Activated T-cell treated with anti-CD3 and anti-CD28 coated beads for 4 hours (primary cell): ENCODE data around the gene VAV2.
"Not testable (repeated sequence)": the region's sequence is repeated elsewhere in the genome, so short reads cannot be mapped to it uniquely, and the experiment has no call there.

Experiments used
- DNase-seq: peaks from one replicate; pipeline ENCODE4 v3.0.0-alpha.2; 2020

The VAV2 gene

DNA sequence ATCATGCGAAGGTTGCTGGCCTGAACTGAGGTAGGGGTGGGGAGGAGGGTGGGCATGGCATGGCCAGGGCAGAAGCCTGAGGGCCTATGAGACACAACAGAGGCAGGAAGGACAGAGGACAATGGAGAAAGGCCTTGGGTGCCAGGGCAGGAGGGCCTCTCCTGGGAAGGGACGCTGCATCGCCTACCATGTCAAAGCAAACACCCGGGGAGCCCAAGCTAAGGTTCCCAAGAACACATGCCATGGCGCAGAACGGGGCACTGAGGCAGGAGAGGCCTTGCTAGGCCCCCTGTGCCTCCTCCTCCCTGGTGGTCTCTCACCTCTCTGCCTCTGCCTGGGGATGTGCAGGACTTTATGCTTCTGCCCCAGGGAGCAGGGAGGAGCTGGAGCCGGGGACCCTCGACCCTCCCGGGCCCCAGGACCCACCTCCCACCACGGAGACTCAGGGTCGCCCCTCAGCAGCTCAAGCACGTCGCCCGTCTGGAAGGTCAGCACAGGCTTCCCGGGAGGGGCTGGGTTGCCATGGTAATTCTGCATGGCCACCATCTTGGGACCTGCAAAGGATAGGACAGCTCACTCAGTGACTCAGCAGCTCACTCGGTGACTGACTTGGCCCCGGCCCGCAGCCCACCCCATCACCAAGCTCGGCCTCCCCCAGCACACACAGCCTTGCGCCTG lies 213.6 kb downstream of the VAV2 start:
- no peak for DNase-seq

DNA sequence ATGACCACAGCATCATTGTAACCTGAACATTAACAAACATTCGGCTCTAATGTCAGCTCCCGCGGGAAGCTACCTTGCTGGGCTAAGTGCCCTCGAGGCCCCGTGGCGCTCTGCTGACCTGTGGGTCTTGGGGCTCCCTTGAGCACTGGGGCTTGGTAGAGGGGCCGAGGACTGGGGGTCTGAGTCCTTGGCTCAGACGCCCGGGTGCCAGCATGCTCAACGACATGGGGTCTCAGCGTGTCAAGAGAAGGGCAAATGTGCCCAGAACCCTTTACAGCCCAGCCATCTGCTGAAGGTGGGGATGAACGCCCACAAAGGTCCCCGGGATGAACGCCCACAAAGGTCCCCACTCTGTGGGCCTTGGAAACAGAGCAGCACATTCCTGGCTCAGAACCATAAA lies 214.3 kb downstream of the VAV2 start:
- no peak for DNase-seq

DNA sequence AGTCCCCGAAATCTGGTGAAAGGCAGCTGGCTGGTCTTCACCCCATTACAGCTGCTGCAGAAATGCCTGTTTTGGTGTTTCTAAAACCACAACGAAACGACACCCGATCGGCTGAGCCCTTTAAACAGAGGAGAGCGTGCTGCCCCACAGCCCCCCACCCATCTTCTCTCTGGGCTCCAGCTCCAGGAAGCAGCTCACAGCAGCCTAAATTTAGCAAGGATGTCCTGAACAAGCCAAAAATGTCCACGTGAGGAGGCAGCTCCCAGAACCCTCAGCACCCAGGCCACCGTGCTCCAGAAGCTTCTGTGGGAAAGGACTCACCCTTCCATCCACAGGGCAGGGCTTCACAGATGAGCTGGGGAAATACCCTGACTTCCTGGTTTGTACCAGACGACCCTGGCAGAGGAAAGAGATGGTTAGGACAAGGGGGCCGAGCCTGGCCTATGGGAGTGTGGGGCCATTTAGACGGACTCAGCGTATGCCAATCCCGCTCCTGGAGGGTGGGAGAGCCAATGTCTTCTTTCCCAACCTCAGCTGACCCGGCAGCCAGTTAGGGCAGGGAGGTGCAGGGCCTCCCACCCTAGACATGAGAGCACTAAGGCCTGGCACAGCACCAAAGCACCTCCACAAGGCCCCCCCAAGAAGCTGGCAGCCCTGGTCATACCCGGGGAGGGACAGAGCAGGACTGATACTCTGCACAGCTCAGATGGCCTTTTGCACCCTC lies 214.9 kb downstream of the VAV2 start:
- DNase-seq: no peak

DNA sequence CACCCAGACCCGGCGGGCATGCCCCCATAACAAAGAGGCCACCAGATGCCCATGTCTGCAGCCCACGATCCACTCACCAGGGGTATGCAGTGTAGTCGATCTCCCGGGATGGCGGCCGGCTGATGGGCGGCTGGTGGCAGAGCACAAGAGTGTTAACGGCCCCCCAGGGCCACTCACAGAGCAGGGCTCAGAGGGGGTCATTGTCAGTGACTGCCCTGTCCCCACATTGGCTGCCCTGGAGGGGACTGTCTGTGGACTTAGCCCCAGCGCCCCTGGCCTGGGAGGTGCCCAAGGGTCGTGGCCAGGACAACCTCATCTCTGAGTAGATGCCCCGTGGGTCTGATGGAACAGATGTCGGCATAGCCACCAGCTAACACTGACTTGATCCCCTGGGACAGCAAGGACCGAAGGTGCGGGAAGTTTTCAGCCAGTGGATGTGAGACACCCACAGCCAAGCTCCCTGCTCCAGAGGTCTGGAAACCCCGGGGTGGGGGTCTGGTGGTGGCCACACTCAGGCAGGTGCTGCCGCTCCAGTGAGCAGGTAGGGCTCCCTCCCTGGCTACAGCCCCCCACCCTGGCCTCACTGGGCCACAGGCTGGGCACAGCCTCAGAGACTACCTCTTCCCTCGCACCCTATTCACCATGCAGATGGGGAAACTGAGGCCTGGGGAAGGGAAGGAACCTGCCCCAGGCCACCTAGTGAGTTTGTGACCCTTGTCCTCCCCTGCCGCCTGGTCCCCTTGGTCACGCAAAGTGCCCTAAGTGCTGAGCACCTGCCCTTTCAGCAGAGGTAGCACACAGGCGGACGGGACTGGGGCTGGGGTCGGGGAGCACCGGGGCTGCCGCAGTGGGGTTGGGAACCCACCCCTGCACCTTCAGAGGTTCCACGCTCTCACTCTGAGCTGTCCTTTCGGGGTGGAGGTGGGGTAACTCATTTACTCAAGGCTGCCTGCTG lies 215.9 kb downstream of the VAV2 start:
- no peak for DNase-seq

DNA sequence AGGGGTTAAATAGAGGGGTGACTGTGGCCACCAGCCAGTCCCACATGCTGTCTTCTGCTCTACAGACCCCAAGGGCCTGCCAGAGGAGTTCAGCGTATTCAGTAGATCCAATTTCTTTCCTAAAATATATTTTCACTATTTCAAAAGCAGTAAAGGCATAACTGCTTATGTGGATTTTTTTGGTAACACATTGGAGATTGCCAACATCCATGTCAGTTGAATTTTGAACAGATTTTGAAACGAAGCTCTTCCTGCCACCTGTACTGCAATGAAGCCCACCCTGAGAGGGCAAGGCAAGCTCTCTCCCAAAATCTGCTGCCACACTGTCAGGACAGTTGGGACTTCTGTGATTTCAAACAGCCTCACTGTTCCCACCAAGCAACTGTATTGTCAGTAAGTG lies 216.8 kb downstream of the VAV2 start:
- no peak for DNase-seq

DNA sequence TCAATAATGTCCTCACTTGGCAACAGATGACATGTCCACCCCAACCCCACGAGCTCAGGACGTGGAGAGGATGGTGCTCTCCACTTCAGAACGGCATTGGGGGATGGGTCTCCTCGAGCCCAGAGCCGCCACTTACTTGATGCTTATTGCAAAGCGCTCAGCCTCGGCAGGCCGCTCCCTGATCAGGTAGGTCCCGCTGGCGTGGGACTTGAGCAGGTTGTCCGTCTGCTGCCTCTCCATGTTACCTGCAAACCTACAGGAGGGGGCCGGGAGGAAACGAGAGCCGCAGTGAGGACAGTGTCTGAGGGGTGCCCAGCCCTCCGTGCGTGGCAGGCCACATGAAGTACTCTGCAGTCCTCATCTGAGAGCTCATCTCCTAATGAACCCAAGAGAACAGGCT lies 217.3 kb downstream of the VAV2 start:
- DNase-seq: no peak

DNA sequence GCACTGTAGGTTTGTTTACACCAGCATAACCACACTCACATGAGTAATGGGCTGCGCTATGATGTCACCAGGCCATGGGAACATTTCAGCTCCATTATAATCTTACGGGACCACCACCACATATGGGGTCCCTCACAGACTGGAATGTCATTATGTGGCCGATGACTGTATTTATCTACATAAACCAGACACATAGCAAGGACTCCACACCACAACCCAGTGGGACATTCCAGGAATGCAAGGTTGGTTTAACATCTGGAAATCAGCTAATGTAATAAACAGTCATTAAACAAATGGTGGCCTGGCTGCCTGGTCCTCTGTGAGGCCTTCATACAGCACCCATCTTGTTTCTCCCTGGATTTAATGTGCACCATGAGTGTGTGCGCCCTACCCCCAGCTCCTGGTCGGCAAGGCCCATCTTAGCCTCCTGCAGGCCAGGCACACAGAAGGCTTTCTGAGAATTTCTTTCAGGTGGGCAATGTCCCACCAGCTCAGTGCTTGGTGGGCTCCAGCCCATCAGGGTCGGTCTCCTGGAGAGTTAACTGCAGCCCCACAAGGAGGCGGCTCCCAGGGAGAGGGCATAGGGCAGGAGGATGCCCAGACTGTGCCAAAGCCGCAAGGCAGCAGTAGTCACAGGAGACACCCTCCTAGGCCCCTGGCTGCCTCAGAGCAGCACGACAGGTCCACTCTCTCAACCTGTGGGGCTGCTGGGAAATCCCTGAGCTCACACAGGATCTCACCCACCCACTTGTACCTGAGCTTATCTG lies 218.1 kb downstream of the VAV2 start:
- no peak for DNase-seq

DNA sequence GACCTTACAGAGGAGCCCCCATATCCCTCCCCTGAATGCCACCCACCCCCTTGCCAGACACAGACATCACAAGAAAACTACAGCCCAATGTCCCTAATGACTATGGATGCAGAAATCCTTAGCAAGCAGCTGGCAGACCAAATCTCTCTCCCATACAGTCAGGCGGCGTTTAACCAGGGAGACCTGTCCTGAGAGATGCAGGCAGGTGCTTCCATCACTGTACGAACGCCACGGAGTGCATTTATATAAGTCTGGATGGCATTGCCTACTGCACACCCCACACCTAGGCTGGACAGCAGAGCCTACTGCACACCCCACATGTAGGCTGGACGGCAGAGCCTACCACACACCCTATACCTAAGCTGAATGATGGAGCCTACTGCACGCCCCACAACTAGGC lies 219.5 kb downstream of the VAV2 start:
- DNase-seq: no peak

DNA sequence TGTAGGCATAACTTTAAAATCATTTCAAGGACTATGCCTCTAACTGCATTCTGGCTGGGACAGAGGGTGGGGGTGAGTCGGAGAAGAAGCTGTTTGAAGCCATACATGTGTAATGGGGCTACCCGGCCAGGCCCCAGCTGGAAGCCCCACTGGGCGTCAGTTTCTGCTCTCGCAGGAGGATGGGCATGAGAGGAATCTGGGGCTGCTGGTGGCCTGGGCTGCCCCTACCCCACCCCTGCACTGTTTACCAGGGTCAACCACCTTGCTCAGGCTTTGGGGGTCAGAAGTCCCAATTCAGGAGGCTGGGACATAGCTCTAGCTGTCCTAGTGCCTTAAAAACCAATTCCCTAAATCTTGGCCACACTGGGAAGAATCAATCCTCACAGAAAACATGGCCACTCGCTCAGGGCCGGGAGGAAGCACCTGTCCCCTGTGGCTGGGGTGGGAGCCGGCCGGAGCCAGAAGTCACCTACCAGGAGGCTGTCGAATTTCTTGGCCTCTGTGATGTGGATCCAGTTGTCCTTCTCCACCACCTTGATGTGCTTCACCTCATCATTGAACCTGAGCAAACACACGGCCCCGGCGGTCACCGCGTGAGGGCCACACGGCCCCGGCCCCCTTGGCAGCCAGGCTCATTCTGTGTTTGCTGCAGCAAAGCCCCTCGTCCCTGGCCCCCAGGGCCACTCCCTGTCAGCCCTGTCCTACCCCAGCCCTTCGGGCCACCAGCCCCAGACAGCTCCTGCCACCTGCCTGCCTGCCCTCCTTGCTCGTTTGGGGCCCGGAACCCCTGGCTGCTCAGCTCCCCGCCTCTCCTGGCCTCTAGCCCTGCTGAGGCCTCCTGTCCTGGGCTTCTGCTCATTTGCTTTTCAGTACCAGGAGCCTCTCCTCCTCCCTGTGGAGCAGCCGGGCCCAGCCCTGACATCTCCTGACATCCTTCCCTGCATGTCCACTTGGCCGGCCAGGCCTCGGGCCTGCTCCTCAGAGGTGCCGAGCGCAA lies 220.3 kb downstream of the VAV2 start:
- no peak for DNase-seq

DNA sequence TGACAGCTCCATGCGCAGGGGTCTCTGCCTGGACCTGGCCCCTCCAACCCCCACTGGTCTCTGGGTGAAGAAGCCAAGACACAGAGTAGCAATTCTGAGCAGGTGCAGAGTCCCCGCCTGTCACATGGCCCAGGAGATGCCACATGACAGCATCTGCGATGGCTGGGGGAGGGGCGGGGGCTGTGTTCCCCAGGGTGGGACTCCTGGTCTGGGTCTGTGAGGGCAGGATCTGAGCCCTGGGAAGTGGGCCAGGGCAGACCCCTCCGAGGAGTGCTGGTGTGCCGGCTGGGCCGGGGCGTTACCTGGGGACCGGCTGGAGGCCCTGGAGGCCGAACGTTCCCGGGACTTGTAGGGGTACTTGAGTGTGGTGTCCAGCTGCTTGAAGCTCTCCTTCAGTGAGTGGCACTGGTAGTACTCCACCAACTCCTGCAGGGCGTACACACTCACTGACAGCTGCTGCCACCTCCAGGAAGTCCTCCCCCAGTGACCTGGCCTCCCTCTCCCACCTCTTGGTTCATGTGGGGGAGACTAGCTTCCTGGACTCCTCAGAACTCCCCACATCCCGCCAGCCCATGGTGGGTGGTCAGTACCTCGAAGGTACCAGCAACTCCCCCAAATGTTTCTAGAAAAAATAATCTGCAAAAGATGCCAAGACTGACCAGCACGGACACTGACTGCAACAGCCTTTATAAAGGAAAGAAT lies 221.9 kb downstream of the VAV2 start:
- DNase-seq: no peak

DNA sequence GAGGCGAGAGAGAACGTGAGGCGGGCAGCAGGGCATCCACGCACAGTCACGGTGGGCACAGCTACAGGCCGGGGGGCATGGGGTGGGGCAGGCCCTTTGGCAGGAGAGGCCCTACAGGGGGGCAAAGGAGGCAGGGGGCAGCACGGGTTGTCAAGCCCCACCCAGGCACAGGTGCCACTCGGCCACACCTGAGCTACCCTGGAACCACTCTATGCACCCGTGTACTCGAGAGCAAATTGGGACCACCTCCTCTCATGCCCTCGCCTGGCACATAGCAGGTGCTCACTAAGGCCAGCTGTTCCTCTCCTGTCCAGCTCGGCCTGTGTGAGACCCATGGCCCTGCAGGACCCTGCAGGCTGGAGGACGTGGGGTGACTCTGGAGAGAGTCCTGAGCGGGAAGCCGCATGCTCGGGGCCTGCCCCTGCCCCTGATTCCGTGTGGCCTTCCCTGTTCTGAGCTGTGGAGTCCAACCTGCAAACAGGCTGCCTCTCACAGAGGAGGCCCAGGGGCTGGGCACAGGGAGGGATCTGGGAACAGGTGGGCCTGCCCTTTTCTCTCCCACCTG lies 222.5 kb downstream of the VAV2 start:
- no peak for DNase-seq

DNA sequence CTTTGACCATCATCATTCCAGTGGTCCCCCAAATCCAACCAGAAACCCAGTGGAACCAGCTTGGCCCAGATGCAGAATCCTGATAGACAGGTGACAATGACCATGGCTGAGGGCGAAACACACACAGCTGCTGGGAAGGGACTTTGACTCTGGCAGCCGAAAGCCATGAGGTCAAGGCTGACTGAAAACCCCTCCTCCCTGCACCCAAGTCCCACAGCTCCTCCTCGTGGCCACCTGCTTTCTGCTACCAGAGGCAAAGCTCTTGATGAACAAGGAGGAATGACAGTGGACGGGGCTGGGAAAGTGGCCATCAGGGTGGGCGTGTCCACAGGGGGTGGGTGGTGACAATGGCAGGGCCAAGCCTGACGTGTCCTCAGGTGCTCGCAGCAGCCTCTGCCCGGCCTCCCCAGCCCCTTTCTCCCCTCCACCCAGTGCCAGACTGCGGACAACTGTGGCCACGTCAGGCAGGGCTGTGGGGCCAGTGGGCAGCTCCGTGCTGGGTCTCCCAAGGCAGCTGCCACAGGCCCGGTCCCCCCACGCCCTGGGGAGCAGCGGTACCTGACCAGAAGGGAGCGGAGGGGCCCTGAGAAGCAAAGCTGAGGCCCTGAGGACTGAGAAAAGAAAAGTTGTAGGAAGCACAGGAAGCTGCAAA lies 223.1 kb downstream of the VAV2 start:
- DNase-seq: no peak

DNA sequence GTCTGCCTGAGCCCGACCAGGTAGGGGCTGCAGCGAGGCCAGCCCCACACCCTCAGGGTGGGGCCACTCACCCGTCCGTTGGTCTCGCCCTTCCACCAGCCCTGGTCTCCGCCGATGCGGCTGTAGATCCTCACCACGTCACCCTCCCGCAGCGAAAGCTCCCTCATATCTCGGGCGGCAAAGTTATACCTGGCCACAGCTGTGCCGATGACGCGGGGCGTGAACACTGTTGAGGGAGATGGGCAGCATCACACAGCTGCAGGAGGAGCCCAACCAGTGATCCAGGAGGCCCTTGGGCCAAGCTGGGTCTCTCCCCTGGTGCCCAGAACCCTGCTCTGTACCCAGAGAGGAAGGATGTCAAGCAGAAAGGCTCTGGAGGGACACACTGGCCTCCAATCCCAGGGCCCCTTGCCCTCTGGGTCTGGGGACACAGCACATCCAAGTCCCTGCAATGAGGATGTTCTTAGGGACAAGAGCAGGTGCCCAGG lies 223.7 kb downstream of the VAV2 start:
- no peak for DNase-seq

DNA sequence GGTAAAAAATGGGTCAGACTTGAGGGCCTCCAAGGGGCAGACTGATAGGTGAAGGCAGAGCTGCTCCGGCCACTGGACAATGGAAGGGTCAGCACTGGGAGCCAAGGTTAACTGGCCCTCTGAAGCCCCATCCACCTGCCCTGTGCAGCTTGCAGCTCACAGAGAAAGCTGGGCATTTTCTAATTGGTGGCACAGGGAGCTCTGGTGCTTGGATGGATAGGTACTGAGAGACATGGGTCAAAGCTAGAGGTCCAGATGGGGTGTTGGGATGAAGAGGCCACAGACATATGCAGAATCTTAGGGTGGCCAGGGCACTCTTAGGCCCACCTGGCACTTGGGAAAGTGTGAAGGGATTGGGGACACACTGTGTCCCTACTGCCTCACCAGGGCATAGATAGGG lies 224.5 kb downstream of the VAV2 start:
- no peak for DNase-seq

DNA sequence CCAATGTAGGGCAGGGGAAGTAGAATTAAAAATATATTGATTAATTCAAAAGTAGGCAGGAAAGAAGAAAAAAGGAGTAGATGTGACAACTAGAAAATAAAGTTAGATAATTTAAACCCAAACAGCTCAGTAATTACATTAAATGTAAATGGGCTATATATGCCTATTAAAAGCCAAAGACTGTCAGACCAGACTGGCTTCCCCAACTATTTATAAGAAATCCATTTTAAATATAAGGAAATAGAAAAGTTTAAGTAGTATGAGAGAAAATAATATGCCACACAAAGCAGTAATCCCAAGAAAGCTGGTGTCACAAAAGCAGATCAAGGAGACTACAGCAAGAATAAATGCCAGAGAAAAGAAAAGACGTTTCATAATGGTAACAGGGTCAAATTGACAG lies 225.1 kb downstream of the VAV2 start:
- DNase-seq: no peak

DNA sequence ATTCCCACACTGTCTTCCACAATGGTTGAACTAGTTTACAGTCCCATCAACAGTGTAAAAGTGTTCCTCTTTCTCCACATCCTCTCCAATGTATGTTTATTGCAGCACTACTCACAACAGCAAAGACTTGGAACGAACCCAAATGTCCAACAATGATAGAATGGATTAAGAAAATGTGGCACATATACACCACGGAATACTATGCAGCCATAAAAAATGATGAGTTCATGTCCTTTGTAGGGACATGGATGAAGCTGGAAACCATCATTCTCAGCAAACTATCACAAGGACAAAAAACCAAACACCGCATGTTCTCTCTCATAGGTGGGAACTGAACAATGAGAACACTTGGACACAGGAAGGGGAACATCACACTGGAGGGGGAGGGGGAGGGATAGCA lies 225.9 kb downstream of the VAV2 start:
- not testable (repeated sequence) for DNase-seq

DNA sequence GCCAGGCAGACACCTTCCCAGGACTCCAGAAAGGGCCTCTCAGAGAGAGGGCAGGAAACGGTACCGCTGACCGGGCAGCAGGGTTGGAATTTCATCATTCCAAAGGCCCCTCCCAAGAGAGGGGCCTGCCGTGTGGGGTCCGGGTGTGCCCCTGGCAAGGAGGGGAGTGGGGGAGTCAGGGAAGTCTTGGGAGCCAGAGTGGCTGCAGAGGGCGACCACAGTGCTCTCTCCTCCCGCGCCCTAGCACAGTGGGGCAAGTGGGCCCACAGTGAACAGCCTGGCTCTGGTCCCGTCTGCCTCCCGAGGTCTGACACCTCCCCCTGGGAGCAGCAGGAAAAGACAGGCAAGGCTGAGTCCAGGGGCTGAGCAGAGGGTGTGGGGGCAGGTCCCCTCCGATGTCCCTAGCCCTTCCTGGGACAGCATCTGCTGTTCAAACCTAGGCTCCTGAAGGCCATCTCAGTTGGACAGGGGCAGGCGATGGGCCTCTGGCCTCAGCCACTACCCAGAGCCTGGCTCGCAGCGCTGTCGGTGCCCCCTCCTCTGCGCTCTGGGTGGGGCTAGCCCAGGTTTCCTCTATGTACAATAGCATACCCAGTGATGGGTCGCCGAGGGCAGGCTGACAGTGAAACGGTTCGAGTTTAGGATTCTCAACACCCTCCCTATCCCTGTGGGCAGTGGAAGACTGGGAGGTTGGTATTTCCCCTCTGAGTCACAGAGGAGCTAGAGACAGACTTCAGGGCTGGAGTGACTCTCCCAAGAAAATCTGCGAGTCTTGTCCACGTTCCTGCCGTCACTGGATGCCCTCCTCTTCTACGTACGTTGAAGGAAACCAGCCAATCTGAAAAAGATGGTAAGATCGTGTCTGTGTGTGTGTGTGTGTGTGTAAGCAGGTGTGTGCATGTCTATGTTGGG lies 228.6 kb downstream of the VAV2 start:
- no peak for DNase-seq

DNA sequence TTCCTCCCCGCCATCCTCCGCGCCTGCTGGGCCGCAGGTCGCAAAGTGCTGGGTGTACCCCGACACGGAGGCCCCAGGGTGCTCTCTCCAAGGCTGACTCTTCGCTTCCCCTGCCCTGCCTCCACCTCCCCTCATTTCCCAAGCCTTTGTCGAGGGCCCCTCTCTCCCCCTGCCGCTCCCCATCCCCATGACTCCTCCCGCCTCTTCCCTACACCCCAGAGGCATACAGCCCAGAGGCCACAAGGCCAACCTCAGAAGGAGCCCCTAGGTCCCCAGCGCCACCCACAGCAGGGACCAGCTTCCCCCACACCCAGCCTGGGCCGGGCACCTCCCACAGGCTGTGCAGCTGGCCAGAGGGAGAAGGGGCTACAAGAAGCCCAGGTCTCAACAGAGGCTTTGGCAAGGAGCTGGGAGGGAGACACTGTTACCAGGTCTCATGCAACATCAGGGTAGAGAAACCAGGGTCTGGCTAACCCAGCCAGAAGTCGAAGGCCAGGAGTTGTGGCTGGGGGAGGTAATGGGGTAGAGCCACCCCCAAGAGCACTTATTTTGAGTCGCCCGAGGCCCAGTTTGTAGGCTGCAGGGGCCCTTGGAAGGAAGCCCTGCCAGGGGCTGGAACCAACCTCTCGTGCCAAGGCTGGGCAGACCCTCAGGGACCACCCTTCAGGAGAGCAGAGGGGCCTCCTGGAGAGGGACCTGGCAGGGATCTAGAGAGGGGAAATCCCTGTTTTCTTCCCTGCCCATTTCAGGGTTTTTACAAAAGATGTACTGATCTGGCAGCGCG lies 229.4 kb downstream of the VAV2 start:
- DNase-seq: no peak
